Liver (tissue), 9 donors: Measurements from ENCODE around the gene IMMP1L. TPM values are rescaled to one million over a fixed set of nuclear protein-coding genes. Genes with fewer than 3 reads are reported as not detected.

Experiments
- DNase-seq: peaks from one replicate; pipeline ENCODE4 v3.0.0-alpha.2; 2017; ENCODE audit warnings: low spot score
- H3K27ac ChIP-seq, 2 donors: one replicate each; pipeline ENCODE4 v1.7.0; 2013; ENCODE audit warnings: inconsistent platforms in 2 of 2, low read length in 2 of 2, control low read depth in 1 of 2, low read depth in 1 of 2, mild to moderate bottlenecking in 1 of 2
- H3K27me3 ChIP-seq, 4 donors: one replicate each; pipeline versions ENCODE4 v1.6.1 to v1.7.0; 2013; ENCODE audit warnings: low read length in 3 of 4, inconsistent platforms in 1 of 4, mild to moderate bottlenecking in 1 of 4, moderate library complexity in 1 of 4; ENCODE audit not compliant: control insufficient read depth in 4 of 4, insufficient read depth in 4 of 4
- H3K36me3 ChIP-seq, 4 donors: one replicate each; pipeline versions ENCODE4 v1.6.1 to v1.7.0; 2013; ENCODE audit warnings: low read length in 3 of 4, mild to moderate bottlenecking in 3 of 4, low read depth in 1 of 4, moderate library complexity in 1 of 4; ENCODE audit not compliant: control insufficient read depth in 4 of 4, insufficient read depth in 3 of 4
- H3K4me1 ChIP-seq, 4 donors: one replicate each; pipeline versions ENCODE4 v1.6.1 to v1.7.0; 2013; ENCODE audit warnings: low read length in 3 of 4, mild to moderate bottlenecking in 3 of 4, moderate library complexity in 1 of 4; ENCODE audit not compliant: control insufficient read depth in 4 of 4, insufficient read depth in 4 of 4
- H3K4me3 ChIP-seq, 3 donors: one replicate each; pipeline versions ENCODE4 v1.6.1 to v1.7.0; 2013; ENCODE audit warnings: low read length in 3 of 3, control low read depth in 1 of 3, low read depth in 1 of 3, mild to moderate bottlenecking in 1 of 3
- H3K9ac ChIP-seq, 2 donors: one replicate each; pipeline ENCODE4 v1.7.0; 2013; ENCODE audit warnings: low read length in 2 of 2, mild to moderate bottlenecking in 2 of 2, moderate library complexity in 2 of 2, control low read depth in 1 of 2, low read depth in 1 of 2
- H3K9me3 ChIP-seq, 4 donors: one replicate each; pipeline versions ENCODE4 v1.6.1 to v1.7.0; 2013; ENCODE audit warnings: low read length in 3 of 4; ENCODE audit not compliant: control insufficient read depth in 4 of 4
- ATF3 ChIP-seq: IDR thresholded peaks from 2 replicates; pipeline ENCODE4 v1.6.1; 2016; ENCODE audit warnings: antibody characterized with exemption
- CTCF ChIP-seq: fragments of 150-350 bp; IDR thresholded peaks from 2 replicates; pipeline ENCODE4 v1.5.1; 2017; ENCODE audit warnings: improper control_type of control experiment, low read depth, low read length; ENCODE audit not compliant: missing input control
- EGR1 ChIP-seq, 2 donors: IDR thresholded peaks; 2 replicates each; pipeline ENCODE4 v1.6.1; 2016 to 2018; ENCODE audit warnings: antibody characterized with exemption in 2 of 2, low read depth in 2 of 2
- FOXA1 ChIP-seq: IDR thresholded peaks from 2 replicates; pipeline ENCODE4 v1.6.1; 2016; ENCODE audit warnings: antibody characterized with exemption
- FOXA2 ChIP-seq: IDR thresholded peaks from 2 replicates; pipeline ENCODE4 v1.6.1; 2016; ENCODE audit warnings: antibody characterized with exemption
- GABPA ChIP-seq, 2 donors: IDR thresholded peaks in 1 of 2; conservative IDR thresholded peaks in 1 of 2; 2 replicates each; pipeline ENCODE4 v1.6.1; 2016; ENCODE audit warnings: antibody characterized with exemption in 2 of 2, mild to moderate bottlenecking in 1 of 2, moderate library complexity in 1 of 2
- HNF4A ChIP-seq, 2 donors: conservative IDR thresholded peaks; 2 replicates each; pipeline ENCODE4 v1.6.1; 2016; ENCODE audit warnings: antibody characterized with exemption in 2 of 2, mild to moderate bottlenecking in 2 of 2
- HNF4G ChIP-seq: IDR thresholded peaks from 2 replicates; pipeline ENCODE4 v1.6.1; 2016; ENCODE audit warnings: antibody characterized with exemption
- JUND ChIP-seq, 2 donors: IDR thresholded peaks; 2 replicates each; pipeline ENCODE4 v1.6.1; 2016; ENCODE audit warnings: antibody characterized with exemption in 2 of 2
- NR2F2 ChIP-seq: IDR thresholded peaks from 2 replicates; pipeline ENCODE4 v1.6.1; 2016; ENCODE audit warnings: antibody characterized with exemption
- RAD21 ChIP-seq, 2 donors: IDR thresholded peaks; 2 replicates each; pipeline ENCODE4 v1.6.1; 2016; ENCODE audit warnings: antibody characterized with exemption in 2 of 2, mild to moderate bottlenecking in 2 of 2
- REST ChIP-seq: IDR thresholded peaks from 2 replicates; pipeline ENCODE4 v1.6.1; 2016; ENCODE audit warnings: antibody characterized with exemption, mild to moderate bottlenecking
- RXRA ChIP-seq, 2 donors: IDR thresholded peaks; 2 replicates each; pipeline ENCODE4 v1.6.1; 2017 to 2018; ENCODE audit warnings: antibody characterized with exemption in 2 of 2, mild to moderate bottlenecking in 1 of 2
- SP1 ChIP-seq: IDR thresholded peaks from 2 replicates; pipeline ENCODE4 v1.6.1; 2018; ENCODE audit warnings: antibody characterized with exemption, mild to moderate bottlenecking
- TAF1 ChIP-seq: conservative IDR thresholded peaks from 2 replicates; pipeline ENCODE4 v1.6.1; 2016; ENCODE audit warnings: antibody characterized with exemption, mild to moderate bottlenecking
- YY1 ChIP-seq: IDR thresholded peaks from 2 replicates; pipeline ENCODE4 v1.6.1; 2016; ENCODE audit warnings: antibody characterized with exemption, mild to moderate bottlenecking
- WGBS: extraction: QIAGEN DNeasy Blood & Tissue Kit; methylation state at CpG from one replicate; pipeline ENCODE4 v1.1.7; 2013; 5-methylcytosine and 5-hydroxymethylcytosine counted together
- polyA plus RNA-seq, 2 donors: library from polyadenylated mRNA; stranded (reverse) in 1 of 2; unstranded in 1 of 2; fragments of 200-250 nt in 1 of 2; fragments of >200 nt in 1 of 2; fragmentation: Nextera tagmentation in 1 of 2; extraction: Ambion mirVana in 1 of 2; gene quantifications; one replicate each; pipeline versions ENCODE4 v1.2.1 to v1.2.3, GENCODE V29; 2013 to 2015
- total RNA-seq, 2 donors: library from RNA; depleted of rRNA; stranded (reverse); fragments of >200 nt; gene quantifications; one replicate each; pipeline ENCODE4 v1.2.3, GENCODE V29; 2014
- TF ChIP-seq, protein P1 (sequence below): IDR thresholded peaks from 2 replicates; pipeline ENCODE4 v1.6.1; 2016; ENCODE audit warnings: antibody characterized with exemption
- donor health status: healthy.
- donor health status: healthy.
- donor health status: healthy.
- donor health status: healthy.
- donor health status: healthy.

IMMP1L gene
- 10 to 100 TPM in 1 of 2 donors, 1 to 10 TPM in 1; 10.0 to 28.1 TPM for total RNA-seq
- 10 to 100 TPM in 1 of 2 donors, 1 to 10 TPM in 1; 8.2 to 20.4 TPM for polyA plus RNA-seq

DNA sequence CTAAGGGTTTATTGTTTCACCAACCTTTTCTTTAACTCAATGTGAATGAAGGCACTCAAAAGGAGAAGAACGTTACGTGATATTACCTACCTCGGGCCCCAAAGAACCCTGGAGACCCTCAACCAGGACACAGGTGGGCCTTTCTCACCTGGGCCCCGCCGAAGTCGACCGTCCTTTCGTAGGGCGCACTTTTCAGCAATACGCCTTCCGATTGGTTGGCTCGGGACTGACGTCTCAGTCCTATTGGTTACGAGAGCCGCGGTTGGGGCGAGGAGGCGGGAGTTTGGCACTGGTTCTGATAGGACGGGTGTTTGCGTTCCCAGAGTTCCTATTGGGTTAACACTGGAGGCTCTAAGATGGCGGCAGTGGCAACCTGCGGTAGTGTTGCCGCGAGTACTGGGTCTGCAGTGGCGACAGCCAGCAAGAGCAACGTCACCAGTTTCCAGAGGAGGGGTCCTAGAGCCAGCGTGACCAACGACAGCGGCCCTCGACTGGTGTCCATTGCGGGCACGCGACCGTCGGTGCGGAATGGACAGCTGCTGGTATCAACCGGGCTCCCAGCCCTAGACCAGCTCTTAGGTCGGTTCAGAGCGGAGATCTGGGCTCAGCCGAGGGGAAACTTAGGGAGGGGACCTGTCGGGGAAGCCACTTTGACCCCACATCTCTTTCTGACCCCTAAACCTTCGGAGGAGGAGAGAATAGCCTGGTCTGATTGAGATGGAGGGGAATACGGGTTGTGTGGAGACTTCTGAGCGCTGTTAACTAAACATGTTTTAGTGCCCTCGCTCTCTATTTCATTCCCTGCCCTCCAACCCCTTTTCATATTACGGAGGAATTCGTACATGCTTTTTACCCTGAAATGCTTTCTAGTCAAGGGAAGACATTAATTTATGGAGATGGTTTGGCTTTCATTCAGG lies at the start of gene IMMP1L, which contains the start of gene ELP4:
TSS of gene IMMP1L (minus strand) at position 194 of the 917 bp plus-strand sequence. CDS start 46,346 bp downstream, outside the sequence.
TSS of gene ELP4 (plus strand) at position 339 of the 917 bp plus-strand sequence. CDS start at position 357, 18 bp downstream.
- peaks cover 0 to 29% (median 6%) of the 10 kb centered on the region in 4 donors for H3K4me1 ChIP-seq
- H3K4me3 ChIP-seq = peak within 1 kb of the TSS; percentile 93 to 96 (median 94)
- peak within 1 kb of the TSS; percentile 74 to 82 for H3K27ac ChIP-seq
- peak within 1 kb of the TSS; percentile 89 to 98 for H3K9ac ChIP-seq
- no peaks in the 10 kb centered on the region for H3K36me3 ChIP-seq
- no peaks in the 10 kb centered on the region for H3K9me3 ChIP-seq
- no peaks in the 10 kb centered on the region for H3K27me3 ChIP-seq
- DNase-seq = peak; percentile 95
- under 1% methylated on average over 47 of the region's 47 CpGs for WGBS
- no peak for TF ChIP-seq FOXA1
- TF ChIP-seq NR2F2 = no peak
- peak; percentile 97 for TF ChIP-seq SP1
- TF ChIP-seq, protein P1, sequence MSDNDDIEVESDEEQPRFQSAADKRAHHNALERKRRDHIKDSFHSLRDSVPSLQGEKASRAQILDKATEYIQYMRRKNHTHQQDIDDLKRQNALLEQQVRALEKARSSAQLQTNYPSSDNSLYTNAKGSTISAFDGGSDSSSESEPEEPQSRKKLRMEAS = peak; percentile 7
- TF ChIP-seq HNF4A (conservative IDR thresholded peaks at IDR 0.05) = no peak
- peak; percentile 99 for TF ChIP-seq YY1
- no peak for TF ChIP-seq RXRA (IDR thresholded peaks at IDR 0.05)
- no peak for TF ChIP-seq EGR1 (IDR thresholded peaks at IDR 0.05; ENCODE audit: low read depth in 2 of 2)
- TF ChIP-seq REST = peak; percentile 79
- no peak for TF ChIP-seq GABPA (IDR thresholded peaks at IDR 0.05 in 1 of 2, conservative IDR thresholded peaks at IDR 0.05 in 1 of 2)
- peak; percentile 82 for TF ChIP-seq TAF1
- TF ChIP-seq FOXA2 = no peak
- no peak for TF ChIP-seq RAD21 (IDR thresholded peaks at IDR 0.05)
- TF ChIP-seq ATF3 = peak; percentile 28
- TF ChIP-seq CTCF = peak; percentile 11

GRCh38 chr11:31558001-31558400 lies 48.6 kb upstream of the IMMP1L start:
- DNase-seq = no peak
- WGBS = 73% methylated on average over 2 of the region's 2 CpGs
- no peak for TF ChIP-seq GABPA (IDR thresholded peaks at IDR 0.05 in 1 of 2, conservative IDR thresholded peaks at IDR 0.05 in 1 of 2)
- TF ChIP-seq, protein P1 = no peak
- no peak for TF ChIP-seq RAD21 (IDR thresholded peaks at IDR 0.05)
- TF ChIP-seq ATF3 = no peak
- TF ChIP-seq FOXA2 = no peak
- TF ChIP-seq HNF4A (conservative IDR thresholded peaks at IDR 0.05) = no peak
- no peak for TF ChIP-seq CTCF
- no peak for TF ChIP-seq HNF4G
- no peak for TF ChIP-seq TAF1
- TF ChIP-seq EGR1 (IDR thresholded peaks at IDR 0.05; ENCODE audit: low read depth in 2 of 2) = no peak
- TF ChIP-seq SP1 = no peak
- no peak for TF ChIP-seq JUND (IDR thresholded peaks at IDR 0.05)
- no peak for TF ChIP-seq RXRA (IDR thresholded peaks at IDR 0.05)
- TF ChIP-seq FOXA1 = no peak

More at GRCh38 chr11:31558001-31558400, 48.6 kb upstream of the IMMP1L start:
- Histone ChIP-seq H3K9ac (no peak overlapping the region), H3K4me1 (no peaks in the 10 kb centered on the region), H3K27ac (no peak overlapping the region), H3K36me3 (no peaks in the 10 kb centered on the region), H3K9me3 (no peaks in the 10 kb centered on the region), H3K27me3 (no peaks in the 10 kb centered on the region), H3K4me3 (no peak overlapping the region)
